HG02973 (cell line): ENCODE results near the gene KLF16.
A peak's percentile ranks its signal among the peaks of the same experiment; 100 is the strongest.
"Not testable (repeated sequence)": the region's sequence is repeated elsewhere in the genome, so short reads cannot be mapped to it uniquely, and the experiment has no call there.

Experiments
- ATAC-seq: cut with Tn5 transposase; IDR thresholded peaks from one replicate; pipeline ENCODE4 v1.9.1; 2021; ENCODE audit warnings: moderate library complexity; ENCODE audit not compliant: unreplicated experiment

The KLF16 gene

GRCh38 chr19:1884719-1885334 is 21.4 kb upstream of the KLF16 start:
- peak; percentile 16 for ATAC-seq

DNA sequence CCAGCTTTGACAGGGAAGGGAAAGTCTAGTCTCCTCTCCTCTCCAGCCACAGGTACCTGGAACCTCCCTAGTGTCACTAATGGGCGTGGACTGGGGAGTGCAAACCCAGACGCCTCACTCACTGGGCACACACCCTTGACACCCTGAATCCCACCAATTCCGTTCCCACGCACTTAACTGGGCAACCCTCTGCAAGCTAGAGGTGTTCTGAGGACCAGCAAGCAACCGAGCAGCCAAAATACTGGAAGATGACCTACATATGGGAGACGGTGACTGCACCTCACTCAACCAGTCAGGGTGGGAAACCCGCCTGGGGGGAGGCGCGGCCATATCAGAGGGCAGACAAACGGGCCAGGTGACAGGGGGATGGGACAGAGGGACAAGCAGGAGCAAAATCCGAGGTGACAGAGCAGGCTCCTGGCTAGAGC is 20.9 kb upstream of the KLF16 start:
- no peak for ATAC-seq

GRCh38 chr19:1883784-1884183 is 20.4 kb upstream of the KLF16 start:
- no peak for ATAC-seq

DNA sequence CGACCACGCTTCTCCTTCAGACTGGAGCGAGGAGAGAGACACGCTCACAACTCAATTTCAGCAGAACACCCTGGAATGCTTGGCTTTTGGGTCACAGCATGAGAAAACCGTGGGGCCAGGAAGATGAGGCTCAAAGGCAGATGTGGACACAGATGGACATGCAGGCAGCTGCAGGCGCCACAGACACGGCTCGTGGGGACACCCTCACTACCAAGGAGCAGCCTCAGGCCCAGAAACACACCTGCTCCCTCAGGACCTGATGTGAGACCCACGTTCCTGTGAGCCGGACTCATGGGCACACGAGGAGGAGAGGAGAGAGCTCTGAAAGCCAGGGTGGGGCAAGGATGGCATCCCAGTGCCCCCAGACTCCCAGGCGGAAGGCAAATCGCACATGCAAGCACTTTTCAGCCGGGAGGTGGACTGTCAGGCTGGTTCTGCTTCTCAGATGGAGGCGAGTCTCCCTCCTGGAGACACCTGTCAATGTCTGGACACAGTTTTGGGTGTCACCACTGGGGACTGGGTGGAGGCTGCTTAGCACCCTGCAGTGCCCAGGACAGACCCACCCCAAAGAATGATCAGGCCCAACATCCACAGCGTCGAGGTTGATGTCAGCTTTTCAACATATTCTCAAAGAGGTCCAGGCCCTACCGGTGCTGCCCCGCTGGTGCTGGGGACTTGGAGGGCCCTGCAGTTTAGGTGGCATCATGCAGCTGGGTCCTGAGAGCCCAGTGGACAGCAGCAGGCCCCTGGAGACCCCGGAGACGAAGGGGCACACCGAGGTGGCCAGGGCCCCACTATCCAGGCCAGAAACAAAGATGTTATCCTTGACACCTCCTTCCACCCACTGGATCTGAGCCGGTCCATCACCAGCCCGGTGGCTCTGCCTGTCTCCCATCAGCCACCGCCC is 19.7 kb upstream of the KLF16 start:
- ATAC-seq: no peak

DNA sequence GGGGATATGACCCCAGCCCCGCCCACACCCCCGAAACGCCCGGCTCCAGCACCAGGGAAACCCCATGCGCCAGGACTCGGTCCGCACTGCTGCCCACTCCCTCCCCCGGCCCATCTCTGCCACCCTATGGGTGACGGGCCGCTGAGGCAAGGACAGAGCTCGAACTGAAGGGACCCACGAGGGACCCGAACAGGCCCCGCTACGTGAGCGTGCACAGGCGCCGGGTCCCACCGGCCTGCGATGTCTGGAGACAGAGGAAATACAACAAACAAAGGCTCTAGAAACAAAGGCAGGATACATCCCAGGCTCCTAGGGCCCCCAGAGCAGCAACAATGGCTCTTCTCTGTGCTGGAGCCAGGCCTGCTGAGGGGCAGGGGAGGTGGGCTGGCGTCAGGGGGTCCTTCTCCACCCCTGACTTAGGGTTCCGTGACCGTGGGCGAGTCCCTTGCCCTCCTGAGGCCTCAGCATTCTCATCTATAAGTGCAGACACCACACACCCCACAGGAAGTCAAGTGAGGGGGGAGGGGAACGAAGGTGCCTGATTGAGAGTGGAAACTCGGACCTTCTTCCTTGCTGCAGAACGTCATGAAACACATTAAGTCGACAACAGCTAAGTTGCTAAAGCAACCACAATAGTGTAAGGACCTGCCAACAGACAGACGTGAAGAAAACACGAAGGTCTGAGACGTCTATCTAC is 18.9 kb upstream of the KLF16 start:
- no peak for ATAC-seq

DNA sequence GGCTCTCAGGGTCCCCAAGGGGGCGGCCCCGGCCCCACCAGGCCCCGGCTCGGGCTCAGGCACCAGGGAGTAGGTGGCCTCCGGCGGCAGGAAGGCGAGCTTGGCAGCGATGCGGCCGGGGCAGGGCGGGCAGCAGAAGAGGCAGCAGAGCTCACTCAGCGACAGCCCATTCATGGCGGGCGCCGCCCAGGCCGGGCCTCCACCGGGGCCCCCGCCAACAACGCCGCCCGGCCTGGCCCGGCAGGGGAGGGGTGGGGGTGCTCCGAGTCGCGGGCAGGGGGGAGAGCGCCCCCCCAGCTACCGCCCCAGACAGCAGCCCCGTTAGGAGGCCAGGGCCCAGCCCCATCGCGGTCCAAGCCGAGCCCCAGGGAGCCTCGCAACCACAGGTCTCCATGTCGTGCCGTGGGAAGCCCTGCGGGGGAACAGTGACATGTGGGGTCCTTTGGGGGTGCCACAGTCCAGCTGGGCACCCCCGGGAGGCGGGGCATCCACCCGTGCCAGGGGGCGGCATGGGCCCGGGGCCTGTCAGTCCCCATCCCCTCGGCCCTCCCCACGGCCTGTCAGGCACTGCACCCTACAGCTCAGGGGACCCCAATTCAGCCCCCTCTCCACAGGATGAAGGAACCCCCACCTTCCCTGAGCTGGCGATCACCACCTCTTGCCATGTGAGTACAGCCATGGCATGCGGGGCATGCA is 18.2 kb upstream of the KLF16 start:
- not testable (repeated sequence) for ATAC-seq

DNA sequence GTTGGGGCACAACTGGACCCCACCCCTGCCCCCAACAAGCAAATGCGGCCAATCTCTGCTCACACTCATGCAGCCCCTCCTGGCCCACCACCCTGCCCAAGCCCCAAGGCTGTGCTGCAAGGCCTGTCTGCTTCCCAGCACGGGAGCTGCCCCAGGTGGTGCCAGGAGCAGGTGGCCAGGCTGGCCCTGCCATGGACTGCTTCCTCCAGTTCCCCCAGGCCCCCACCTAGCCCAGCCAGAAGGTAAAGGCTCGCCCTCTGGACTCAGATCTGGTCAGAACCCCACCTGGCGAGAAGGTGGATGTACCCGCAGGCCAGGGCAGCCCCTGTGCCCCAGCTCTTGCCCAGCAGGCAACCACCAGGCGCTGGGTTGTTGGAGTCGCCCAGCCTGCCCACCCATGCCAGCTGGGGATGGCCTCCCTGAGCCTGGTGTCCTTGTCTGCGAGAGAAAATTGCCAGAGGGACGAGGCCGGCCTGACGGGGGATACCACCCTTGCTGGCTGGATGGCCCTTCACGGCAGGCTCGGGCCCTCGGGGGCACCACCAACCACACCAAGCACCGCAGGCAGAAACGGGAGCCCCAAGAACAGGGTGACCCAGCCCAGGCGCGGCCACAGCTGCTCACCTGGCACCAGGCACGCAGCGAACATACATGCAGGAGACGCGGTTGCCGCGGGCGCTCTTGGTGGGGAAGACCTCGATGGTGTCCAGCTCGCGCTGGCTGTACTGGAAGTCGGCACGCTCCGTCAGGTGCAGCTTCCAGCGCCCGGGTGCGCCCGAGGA is 17.4 kb upstream of the KLF16 start:
- ATAC-seq: no peak

DNA sequence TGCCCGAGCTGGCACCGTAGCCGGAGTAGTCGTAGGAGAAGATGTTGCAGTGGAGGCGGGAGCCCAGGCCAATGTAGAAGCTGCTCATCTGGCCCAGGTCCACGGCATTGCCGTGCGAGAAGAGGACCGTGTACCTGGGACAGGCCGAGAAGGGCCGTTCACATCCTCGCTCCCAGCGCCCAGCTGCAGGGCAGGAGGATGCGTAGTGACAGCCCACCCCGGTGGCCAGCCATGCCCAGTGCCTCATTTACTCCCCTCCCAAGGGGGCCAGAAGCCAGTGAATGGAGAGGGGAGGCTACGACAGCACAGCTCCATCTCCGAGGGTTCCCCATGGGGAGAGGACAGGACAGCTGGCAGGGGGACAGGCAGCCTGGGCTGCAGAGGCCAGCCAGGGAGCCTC is 16.6 kb upstream of the KLF16 start:
- not testable (repeated sequence) for ATAC-seq

- ATAC-seq: not testable (repeated sequence)
These were observed 15.2 kb upstream of the KLF16 start for GRCh38 chr19:1878583-1878982.

GRCh38 chr19:1877280-1877660 is 13.9 kb upstream of the KLF16 start:
- ATAC-seq: not testable (repeated sequence)

DNA sequence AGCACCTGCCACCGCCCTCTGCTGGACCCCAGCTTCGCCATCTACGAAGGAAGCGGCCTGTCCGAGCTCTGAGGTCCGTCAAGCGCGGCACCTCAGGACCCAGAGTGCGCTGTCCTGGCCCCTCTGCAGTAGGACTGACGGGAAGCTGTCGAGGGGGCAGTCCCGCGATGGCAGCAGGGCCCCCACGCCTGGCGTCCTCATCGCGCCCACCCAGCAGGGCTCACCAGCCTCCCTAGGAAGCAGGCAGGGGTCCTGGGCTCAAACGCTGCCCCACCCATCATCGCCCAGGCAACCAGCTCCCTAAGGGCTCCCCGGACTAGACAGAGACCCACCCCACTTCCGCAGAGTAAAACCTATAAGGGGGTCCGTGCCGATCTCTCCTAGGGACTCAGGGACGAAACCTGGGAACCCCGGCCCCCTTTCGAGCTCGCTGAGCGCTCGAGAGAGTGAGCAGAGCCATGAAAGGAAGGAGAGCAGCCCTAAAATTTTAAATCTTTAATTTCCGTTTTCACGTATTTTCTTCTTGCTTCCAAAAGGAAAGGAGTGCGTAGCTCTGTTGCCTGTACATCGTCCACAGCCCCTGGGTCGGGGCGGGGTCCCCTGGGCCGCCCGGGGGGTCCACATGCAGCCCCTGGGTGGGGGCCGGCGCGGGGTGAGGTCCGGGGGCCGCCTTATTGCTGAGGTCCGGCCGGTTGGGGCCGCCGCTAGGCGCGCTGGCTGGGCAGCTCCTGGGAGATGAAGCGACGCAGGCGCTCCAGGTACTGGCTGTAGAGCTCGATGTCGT is 13.3 kb upstream of the KLF16 start:
- not testable (repeated sequence) for ATAC-seq

DNA sequence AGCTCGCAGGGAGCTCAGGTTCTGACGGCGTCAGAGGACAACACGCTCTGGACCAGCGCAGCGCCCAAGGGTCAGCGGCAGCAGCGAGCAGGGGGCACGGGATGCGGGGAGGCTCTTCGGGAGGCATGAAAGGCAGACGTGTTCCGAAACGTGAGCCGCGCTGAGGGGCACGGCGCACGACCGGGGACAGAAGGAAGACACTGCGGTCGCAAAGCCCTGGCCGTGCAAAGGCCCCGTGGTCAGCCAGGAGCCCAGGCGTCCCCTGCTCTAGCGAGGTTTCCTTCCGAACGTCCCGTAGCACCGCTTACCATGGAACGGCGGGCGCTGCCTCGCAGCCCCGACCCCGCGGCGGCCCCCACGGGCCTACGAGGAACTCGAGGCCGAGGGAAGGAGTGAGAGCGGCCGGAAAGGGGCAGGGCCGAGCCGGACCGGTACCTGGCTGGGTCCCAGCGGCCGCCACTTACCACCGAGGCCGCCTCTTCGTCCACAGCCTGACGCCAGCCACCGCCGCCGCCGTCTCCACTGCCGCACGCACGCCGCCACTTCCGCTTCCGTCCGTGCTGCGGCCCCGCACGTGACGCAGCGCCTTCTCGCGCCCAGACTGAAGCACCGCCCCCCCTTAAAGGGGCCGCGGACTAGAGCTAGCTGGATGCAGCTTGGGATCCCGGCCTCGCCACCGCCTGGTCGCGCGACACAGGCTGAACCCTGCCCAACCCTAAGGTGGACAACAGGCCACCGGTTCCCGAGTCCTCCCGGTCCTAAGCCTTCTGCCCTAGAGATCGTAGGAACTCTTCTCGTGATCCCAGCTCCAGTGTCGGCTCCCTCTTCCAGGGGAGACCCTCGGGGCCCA is 12.5 kb upstream of the KLF16 start:
- peak; percentile 78 for ATAC-seq

GRCh38 chr19:1875265-1875645 is 11.9 kb upstream of the KLF16 start:
- ATAC-seq: not testable (repeated sequence)

- ATAC-seq: no peak
These were observed 11.3 kb upstream of the KLF16 start for GRCh38 chr19:1874554-1875185.

DNA sequence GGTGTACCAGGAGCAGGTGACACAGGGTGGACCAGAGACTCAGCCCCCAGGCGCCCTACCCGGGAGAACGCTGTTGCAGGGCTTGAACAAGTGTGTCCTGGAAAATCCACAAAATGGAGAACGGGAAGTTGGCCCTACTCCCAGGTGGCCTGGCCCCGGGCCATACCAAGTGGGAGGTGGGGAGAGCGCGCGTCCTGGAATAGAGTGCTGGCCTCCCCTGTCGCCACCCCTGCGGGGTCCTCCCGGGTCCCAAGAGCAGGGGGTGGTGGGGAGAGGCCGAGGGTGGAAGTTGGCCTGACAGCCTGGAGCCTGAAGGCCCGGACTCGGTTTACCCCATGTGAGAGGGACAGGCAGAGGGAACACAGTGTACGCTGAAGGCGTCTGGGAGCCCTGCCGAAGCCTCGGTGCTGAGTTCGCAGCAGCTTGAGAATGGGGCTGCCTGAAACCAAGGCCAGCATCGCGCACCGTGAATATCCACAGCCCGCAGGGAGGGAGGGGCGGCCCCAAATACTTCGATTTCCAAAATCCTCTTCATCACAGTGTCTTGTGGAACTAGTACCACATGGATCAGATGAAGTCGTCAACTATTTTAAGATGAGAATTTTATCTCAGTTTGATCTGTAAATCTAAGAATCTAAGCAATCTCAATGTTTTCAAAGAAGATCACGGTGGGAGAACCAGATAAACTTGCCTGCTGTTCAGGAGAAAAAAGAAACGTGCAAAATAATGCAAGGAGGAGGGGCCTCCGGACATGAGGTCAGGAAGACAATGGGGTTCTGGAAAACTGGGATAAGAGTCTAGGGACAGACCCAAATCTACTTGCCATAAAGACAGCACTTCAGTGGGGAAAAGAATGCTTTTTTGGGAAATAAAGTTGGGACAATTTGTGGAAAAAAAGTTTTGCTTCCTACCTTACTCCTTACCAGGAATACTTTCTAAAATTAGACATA is 10.4 kb upstream of the KLF16 start:
- ATAC-seq: no peak

DNA sequence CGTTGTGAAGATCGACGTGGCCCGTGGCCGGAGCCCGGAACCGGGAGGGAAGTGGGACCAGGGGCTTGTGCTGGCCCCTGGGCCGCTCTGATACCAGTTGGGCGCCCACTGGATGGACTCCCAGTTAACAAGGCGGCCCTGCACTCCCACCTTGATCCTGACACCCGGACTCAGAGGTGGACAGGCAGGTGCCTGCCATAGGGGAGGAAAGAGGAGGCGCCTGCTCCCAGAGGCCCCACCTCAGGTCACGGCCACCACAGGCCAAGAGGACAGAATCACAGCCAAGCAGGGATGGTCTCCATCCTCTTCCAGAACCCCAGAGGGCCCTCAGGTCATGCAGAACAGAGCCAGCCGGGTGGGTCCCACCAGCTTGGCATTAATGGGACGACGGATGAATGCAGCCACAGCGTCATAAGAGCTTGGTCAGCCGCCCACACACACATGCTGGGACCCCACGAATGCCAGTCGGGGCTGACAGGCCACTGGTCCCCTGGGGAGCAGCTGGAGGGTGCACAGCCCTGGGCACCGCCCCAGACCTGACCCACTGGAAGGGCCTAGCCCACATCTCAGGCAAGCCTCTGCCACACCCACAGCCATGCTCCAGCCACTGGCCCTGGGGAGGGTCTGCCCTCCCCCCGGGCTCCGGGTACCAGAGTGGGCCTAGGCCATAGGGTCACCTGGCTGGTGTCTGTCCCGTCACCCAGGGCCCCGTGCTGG is 9.6 kb upstream of the KLF16 start:
- no peak for ATAC-seq
